ENCODE measurements around the gene DOK5. TPM values are rescaled to one million over a fixed set of nuclear protein-coding genes. Genes with fewer than 3 reads are reported as not detected.

Gene DOK5
- total and polyA plus RNA-seq, 2 of the 8 experiments (the other 6 are each of a cell fraction or from before 2014, with no cell fraction given), result 8.9 to 15.0 TPM

- no peak for TF ChIP-seq HDAC2 (IDR thresholded peaks at IDR 0.05; ENCODE audit: borderline replicate concordance in 1 of 2, low read depth in 2 of 2, low read length in 2 of 2)
- TF ChIP-seq ASH2L (IDR thresholded peaks at IDR 0.05; ENCODE audit: low read length), result no peak
Measured at GRCh38 chr20:54698373-54698772, 223.0 kb downstream of the DOK5 start (continued).
